Mesenteric fat pad (tissue), 1 donor: ENCODE data around the gene LRRC26. TPM values are rescaled to one million over a fixed set of nuclear protein-coding genes. Genes with fewer than 3 reads are reported as not detected.
"Not testable (repeated sequence)": the region's sequence is repeated elsewhere in the genome, so short reads cannot be mapped to it uniquely, and the experiment has no call there.

Source experiments
- DNase-seq: peaks from one replicate; pipeline ENCODE4 v3.0.0-alpha.2; 2020; ENCODE audit warnings: low spot score
- total RNA-seq: library from RNA; stranded (reverse); fragmentation: NEBNext Ultra II Directional; extraction: Animal tissue kit (Norgen Biotek cat#: 25700); gene quantifications from one replicate; pipeline ENCODE4 v1.2.1, GENCODE V29; 2021
- donor health status: DM: yes; HTN: yes; CAD: no.

Gene LRRC26
- total RNA-seq, 1 donor from 2014 or later: not detected

DNA sequence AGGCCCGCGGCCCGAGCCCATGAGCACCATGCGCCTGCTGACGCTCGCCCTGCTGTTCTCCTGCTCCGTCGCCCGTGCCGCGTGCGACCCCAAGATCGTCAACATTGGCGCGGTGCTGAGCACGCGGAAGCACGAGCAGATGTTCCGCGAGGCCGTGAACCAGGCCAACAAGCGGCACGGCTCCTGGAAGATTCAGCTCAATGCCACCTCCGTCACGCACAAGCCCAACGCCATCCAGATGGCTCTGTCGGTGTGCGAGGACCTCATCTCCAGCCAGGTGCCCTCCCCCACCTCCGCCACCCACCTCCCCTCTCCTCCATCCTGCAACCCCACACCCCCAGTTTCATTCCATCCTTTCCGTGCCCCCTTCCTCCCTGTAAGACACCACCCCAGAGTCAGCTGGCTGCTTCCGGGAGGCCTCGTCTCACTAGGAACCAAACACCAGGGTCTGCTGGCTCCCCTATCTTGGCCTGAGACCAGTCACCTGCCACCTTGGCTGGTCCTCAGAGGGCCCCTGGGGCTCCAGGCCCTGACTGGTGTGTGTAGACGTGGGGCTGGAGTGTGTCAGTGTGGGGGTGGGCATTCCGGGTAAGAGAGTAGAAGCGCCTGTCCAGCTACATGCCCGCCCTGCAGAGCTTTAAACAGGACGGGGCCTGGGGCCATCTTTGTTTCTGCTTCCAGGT lies 30.2 kb downstream of the LRRC26 start:
- no peak for DNase-seq

DNA sequence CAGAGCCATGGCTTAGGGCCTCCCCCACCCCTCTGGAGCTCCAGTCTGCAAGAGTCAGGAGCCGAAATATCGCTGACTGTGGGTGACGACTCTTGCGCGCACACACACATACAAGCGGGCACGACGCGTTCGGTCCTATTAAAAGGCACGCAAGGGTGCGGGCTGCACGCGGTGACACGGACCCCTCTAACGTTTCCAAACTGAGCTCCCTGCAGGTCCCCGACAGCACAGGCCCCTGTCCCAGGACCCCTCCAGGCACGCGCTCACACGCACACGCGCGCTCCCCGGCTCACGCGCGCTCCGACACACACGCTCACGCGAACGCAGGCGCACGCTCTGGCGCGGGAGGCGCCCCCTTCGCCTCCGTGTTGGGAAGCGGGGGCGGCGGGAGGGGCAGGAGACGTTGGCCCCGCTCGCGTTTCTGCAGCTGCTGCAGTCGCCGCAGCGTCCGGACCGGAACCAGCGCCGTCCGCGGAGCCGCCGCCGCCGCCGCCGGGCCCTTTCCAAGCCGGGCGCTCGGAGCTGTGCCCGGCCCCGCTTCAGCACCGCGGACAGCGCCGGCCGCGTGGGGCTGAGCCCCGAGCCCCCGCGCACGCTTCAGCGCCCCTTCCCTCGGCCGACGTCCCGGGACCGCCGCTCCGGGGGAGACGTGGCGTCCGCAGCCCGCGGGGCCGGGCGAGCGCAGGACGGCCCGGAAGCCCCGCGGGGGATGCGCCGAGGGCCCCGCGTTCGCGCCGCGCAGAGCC lies 31.0 kb downstream of the LRRC26 start, which contains the start of gene GRIN1:
Gene GRIN1 (plus strand): TSS at position 433 of the 746 bp plus-strand sequence. CDS start 333 bp downstream, outside the sequence.
- DNase-seq: no peak

DNA sequence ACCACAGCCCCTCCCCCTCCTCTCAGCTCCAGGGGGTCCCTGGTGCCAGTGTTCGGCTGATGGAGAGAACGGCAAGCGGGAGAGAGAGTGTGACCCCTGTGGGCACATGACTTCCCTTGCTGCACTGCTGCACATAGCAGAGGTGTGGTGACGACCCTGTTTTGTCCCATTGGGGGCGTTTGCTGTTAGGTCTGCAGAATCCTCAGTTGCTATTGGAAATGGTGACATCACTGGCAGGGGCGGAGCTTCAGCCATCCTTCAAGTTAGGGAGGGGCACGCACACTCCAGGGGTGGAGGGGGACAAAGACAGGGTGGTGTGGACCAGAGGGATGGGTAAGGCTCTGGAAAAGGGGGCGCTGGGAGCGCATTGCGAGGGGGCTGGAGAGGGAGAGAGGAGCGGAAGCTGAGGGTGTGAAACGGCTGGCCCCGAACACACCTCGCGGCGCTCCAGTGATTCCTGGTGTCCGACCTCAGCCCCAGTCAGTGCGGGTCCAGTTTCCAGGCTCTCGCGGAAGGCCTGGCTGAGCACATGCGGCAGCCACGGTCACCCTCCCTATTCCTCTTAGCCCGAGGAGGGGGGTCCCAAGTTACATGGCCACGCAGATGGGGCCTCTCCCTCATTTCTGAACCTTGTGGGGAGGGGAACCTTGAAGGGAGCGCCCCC lies 31.7 kb downstream of the LRRC26 start:
- DNase-seq: no peak

DNA sequence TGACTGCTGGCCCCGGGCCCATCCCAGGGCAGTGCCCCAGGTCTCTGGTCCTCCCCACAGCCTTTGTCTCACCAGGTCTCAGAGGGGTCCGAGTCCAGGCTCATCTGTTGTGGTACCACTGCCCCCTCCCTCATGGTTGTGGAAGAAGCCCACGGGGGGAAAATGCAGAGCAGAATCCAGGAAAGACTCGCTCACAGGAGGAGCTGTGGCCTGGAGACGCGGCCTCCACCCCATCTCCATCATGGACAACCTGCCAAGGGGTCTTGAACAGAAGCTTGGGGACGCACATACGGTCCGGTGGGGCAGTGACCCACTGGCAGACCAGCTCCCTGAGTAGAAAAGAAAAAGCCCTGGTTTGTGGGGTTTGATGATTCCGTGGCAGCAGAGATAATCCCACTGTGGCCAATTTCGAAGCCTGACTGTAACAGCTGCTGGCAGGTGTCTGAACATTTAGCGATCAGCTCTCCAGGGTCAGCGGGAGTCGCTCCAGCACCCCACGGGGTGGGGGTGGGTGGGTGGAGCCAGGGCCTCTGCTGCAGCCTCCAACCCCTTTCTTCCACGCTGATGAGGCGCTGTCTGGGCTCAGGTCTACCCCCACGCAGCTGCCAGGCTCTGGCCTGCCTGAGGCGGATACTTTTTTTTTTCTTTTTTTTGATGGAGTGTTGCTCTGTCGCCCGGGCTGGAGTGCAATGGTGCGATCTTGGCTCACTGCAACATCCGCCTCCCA lies 32.8 kb downstream of the LRRC26 start:
- DNase-seq: no peak

DNA sequence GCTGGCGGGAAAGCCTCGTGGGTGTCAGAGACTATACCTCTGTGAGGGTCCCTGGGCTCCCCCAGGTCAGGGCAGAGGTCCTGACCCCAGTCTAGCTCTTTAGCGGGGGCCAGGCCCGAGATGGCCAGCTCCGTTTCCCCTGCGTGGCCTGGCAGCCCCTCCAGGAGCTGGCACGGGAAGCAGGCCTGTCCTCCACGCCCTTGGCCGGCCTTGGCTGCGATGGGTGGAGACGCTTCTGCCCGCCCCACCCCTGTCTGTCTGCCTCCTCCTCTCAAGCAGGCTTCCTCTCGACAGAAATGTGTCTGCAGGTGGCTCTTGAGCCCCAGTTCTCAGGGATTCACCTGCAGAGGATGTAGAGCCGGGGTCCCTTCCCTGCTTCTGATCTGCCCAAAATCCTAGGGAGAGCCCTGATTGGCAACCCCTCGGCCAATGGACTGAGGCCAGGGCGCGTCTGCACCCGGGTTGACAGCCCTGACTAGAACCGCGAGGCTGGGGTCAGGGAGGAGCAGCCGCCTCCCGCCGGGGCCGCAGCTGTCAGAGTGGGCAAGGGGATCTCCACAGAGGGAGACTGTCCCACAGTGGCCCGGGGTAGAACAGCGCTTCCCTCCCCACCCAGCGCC lies 33.5 kb downstream of the LRRC26 start:
- DNase-seq: no peak

DNA sequence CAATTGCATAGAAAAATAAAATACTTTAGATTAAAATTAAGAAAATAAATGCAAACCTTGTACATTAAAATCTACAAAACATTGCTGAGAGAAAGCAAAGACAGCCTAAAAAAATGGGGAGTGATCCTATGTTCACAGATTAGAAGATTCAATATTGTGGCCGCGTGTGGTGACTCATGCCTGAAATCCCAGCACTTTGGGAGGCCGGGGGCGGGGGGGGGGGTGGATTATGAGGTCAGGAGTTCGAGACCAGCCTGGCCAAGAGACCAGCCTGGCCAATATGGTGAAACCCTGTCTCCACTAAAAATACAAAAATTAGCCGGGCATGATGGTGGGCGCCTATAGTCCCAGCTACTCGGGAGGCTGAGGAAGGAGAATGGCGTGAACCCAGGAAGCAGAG lies 34.7 kb downstream of the LRRC26 start:
- not testable (repeated sequence) for DNase-seq

DNA sequence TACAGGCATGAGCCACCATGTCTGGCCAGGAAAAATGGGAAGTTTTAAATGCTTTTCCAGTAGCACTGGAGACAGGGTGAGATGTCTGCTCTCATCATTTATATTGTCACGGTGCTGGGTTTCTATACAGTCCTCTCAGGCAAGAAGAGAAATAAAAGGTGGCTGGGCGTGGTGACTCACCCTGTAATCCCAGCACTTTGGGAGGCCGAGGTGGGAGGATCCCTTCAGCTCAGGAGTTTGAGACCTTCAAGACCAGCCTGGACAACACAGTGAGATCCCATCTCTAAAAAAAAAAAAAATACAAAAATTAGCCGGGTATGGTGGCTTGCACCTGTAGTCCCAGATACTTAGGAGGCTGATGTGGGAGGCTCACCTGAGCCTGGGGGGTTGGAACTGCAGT lies 35.7 kb downstream of the LRRC26 start:
- no peak for DNase-seq

DNA sequence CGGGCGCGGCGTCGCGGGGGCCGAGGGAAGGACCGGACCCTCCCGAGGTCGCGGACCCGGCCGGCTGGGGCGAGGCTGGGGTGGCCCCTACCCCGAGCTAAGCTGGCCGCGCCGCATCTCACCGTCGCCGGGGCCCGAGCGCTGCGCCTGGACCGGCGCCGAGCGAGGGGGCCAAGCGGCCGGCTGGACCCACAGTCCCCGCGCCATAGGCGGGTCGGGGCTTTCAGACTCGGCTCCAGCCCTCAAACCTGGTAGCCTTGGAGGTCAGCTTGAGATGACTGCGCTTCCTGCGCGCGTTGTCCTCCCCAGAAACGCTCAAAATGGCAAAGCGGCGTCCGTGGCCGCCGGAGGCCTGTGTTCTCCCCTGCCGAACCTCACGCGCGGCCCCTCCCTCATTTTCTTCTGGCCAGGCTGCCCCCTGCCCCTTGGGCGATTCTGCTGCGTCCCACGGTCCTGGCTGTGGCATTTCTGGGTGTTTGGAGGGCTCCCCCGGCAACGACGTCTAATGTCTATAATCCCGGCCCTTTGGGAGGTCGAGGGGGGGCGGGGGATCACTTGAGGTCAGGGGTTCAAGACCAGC lies 39.6 kb downstream of the LRRC26 start:
- no peak for DNase-seq

DNA sequence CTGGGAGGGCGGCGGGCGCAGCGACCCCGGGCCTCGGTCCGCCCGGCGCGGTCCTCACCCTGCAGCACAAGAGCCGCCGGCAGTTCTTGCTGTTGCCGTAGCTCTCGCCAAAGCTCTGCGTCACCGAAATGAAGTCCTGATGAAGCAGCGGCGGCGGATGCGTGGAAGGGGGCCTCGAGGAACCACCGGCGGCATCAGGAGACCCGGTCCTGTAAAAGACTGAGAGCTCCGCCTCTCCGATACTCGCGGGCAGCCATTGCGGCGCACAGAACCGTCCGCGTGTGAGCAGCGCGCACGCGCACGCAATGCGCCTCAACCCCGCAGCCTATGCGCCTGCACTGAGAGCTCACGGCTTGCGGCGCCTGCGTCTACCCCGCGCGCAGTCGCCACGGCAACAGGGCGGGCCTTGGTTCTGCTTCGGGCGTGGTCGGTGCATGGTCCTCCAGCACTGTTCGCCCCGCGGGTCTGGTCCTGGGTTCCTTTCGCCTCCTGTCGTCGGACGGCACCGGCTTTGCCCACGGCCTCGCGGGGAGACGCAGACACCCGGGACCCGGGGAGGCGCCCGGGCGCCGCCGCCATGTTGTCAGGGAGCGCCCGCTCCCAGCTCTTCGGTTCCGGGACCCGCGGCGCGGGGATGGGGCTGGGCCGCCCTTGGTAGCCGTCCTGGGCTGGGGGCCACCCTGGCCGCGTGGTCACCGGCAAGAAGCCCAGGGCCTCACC lies 40.2 kb downstream of the LRRC26 start:
- peak; percentile 93 for DNase-seq

DNA sequence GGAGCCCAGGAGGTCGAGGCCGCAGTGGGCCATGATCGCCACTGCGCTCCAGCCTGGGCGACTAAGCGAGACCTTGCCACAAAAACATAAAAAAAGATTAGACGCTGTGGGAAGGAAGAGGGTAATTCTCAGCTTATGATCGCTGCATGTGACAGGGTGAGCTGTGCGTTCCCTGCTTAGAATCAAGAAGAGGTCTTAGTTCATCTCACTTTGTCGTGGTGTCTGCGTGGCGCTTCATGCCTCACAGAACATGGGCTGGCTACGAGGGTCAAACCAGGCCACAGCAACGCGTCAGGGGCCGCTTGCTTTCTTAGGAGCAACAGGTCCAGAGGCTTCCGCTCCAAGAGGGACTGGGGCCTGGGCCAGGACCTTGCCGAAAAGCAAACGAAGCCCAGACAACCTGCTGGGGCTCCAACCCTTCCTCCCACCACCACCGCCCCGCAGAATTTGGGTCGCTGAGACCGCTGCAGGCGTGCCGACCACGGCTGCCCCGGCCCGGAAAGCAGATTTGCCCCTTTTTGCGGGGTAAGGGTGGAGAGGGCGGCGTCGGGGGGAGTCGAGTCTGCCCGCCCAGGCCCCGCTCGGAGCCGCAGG lies 40.9 kb downstream of the LRRC26 start:
- no peak for DNase-seq

DNA sequence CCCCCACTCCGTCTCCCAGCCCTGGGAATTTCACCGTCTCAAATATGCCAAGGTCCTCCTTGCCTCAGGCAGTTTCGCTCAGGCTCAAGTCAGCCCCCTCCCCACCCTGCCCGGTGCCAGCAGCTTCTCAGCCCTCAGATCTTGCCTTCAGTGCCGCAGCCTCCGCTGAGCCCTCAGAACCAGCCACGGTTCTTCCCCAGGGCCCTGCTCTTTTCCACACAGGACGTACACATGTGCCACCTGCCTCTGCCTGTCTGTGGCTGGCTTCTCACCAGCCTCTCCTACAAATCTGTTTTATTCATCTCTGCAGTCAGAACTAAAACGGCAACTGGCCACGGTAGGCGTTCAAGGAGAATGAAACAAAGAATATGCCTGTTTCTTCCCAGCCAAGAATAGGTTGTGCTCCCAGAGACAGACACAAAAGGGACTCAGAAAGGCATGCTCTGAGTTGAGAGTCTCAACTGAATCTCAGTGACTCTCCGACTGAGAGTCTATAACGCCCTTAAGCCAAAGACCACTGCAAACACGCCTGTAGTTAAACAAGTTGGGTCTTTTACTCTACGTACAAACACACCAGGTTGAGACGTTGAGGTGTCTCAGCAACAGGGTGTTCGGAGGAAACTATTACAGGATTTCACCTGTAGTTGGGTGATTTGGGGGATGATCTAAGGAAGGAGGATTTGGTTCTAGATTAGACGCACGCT lies 41.5 kb downstream of the LRRC26 start:
- no peak for DNase-seq

DNA sequence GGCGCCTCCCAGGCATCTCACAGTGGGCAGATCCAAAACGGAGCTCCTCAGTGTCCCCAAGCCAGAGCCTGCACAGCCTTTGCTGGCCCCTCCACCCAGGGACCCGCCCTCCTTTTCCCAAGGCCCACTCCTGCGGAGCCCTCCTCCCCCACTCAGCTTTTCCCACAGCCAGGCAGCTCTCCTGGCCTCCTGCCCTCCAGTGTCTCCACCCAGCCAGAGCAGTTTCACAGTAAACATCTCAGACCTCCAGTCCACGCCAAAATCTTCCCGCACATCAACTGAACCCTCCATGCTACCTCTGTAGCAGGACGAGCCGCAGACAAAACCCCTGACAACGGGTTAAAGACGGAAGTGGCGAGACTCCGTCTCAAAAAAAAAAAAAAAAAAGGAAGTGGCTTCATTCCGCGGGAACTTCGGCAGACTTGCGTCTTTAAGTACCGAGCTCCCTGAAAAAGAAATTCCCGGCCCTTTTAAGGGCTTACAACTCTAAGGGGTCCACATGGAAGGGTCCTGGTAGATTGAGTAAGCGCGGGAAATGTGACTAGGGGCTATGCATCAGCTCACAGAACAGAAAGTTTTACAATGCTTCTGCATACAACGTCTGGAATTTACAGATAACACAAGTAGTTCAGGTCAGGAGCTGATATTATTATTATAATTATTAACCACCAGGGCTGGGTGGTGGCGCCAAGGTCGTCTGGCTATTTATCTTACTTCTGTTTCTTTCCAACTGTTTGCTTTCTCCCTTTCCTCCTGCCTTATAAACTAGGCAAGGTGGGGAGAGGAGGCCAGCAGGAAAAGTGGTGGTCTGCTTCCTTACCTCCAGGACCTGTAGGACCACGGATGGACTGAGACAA lies 42.3 kb downstream of the LRRC26 start:
- DNase-seq: no peak

DNA sequence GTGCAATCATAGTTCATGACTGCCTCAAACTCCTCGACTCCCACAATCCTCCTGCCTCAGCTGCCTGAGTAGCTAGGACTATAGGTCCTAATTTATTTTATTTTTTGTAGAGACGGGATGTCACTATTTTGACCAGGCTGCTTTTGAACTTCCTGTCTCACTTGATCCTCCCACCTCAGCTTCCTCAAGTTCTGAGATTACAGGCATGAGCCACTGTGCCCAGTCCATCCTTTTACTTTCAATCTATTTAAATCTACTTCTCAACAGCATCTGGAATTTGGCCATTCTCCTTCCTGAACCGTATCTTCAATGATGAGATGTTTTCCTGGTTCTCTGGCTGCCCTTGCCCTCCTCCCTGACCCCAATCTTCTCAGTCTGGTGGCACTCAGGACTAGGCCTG lies 43.1 kb downstream of the LRRC26 start:
- DNase-seq: no peak

DNA sequence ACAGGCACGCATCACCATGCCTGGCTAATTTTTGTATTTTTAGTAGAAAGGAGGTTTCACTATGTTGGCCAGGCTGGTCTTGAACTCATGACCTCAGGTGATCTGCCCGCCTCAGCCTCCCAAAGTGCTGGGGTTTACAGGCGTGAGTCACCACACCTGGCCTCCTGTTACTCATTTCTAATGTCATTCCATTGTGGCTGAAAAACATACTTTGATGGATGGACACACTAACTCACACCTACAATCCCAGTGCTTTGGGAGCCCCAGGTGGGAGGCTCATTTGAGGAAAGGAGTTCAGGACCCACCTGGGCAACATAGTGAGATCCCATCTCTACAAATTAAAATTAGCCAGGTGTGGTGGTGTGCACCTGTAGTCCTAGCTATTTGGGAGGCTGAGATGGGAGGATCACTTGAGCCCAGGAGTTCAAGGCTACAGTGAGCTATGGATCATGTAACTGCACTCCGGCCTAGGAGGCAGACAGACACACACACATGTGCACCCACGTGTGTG lies 45.8 kb downstream of the LRRC26 start:
- not testable (repeated sequence) for DNase-seq

DNA sequence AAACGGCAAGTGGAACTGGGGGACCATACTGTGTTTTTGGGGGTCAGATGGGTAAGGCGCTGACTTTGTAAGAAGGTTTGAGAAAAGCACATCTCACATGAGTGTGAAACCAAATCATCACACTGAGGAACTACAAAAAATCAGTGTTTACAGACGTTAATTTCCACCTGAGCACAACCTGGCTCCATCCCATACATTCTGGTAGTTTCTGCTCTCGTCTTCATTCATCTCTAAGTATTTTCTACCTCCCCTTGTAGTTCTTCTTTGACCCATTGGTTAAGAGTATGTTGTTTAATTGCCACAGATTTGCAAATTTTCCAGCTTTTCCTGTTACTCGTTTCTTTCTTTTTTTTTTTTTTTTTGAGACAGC lies 46.4 kb downstream of the LRRC26 start:
- DNase-seq: no peak

DNA sequence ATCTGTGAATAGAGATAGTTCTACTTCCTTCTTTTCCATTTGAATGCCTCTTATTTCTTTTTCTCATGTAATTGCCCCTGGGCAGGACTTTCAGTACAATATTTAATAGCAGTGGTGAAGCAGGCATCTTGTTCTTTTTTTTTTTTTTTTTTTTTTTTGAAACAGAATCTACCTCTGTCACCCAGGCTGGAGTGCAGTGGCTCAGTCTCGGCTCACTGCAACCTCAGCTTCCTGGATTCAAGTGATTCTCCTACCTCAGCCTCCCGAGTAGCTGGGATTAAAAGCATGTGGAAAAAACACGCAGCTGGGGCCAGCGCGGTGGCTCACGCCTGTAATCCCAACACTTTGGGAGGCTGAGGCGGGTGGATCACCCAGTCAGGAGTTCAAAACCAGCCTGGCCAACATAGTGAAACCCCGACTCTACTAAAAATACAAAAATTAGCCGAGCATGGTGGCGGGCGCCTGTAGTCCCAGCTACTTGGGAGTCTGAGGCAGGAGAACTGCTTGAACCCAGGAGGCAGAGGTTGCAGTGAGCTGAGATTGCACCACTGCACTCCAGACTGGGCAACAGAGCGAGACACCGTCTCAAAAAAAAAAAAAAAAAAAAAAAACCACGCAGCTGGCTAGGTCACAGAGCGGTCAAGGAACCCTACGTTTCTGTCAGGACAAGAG lies 46.9 kb downstream of the LRRC26 start:
- DNase-seq: not testable (repeated sequence)
